ENCODE measurements around the gene TRIM25.

- TF ChIP-seq CTCF (IDR thresholded peaks at IDR 0.05; ENCODE audit: insufficient read depth, low read length, poor library complexity, severe bottlenecking): no peak
- TF ChIP-seq EZH2phosphoT487 (conservative IDR thresholded peaks at IDR 0.05; ENCODE audit: low read length): no peak
These were observed 67.9 kb downstream of the TRIM25 start for GRCh38 chr17:56845934-56846333.
